HG02870 (cell line): ENCODE results near the gene IER3.

Source experiments
- ATAC-seq: cut with Tn5 transposase; IDR thresholded peaks from one replicate; pipeline ENCODE4 v1.9.1; 2021; ENCODE audit warnings: mild to moderate bottlenecking, moderate library complexity; ENCODE audit not compliant: unreplicated experiment

Gene IER3

GRCh38 chr6:30709101-30709868 is 35.1 kb downstream of the IER3 start:
- ATAC-seq, result no peak

DNA sequence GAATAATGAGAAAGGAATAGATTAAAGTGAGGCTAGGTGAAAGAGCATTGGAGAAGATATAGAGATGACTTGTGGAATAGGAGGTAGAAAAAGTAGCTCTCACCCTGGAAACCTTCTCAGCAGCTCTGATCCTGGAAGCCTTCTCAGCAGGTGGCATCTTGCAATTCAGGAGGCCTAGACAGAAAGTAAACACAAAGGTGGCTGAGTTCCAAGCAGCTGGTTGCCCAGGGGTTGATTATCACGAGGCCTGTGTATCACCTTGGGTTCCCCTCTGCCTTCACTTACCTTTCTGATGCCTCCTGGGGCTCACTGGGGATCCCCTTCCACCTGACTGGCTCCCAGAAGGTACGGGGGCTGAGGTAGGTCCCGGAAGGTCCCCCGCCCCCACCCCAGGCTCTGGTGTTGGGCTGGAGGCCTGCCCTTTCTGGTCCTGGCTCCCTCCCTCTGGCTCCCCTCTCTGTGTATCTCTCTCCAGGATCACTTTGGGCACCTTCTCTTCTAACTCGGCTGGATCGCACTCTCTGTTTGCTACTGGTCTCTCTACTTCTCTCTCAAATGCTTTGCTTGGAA is 37.0 kb downstream of the IER3 start:
- no peak for ATAC-seq

DNA sequence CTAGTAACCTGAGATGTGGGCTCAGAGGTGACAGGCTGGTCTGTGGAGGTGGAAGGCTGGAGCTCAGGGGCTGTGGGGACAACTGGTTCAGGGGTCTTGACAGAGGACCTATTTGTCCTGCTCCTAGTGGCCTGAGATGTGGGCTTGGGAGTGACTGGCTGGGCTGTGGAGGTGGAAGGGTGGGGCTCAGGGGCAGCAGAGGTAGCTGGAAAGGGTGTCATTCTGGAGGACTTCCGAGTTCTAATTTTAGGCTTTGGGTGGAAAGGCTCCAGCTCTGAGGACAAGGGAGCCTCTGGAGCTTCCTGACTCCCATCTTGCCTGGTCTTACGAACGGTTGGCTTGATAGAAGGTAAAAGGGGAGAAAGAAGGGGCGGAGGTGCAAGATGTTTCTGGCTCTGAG is 38.7 kb downstream of the IER3 start:
- no peak for ATAC-seq

DNA sequence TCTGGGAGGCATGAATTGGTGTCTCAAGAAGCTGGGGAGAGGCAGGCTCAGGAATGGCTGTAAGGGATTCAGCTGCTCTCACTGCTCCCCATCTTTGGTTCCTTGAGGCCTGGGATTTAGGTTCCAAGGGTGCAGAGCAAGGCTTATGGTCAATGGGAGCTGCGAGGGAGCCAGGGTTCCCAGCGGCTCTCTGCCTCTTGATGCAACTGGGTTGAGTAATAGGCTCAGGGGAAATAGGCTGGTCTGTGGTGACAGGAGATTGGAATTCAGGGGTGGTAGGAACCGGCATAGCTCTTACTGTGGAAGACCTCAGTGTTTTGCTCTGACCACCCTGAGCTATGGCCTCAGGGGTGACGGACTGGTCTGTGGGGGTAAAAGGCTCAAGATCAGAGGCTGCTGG is 40.5 kb downstream of the IER3 start:
- no peak for ATAC-seq

GRCh38 chr6:30703011-30703410 is 41.3 kb downstream of the IER3 start:
- no peak for ATAC-seq

GRCh38 chr6:30700340-30700739 is 44.0 kb downstream of the IER3 start:
- no peak for ATAC-seq

DNA sequence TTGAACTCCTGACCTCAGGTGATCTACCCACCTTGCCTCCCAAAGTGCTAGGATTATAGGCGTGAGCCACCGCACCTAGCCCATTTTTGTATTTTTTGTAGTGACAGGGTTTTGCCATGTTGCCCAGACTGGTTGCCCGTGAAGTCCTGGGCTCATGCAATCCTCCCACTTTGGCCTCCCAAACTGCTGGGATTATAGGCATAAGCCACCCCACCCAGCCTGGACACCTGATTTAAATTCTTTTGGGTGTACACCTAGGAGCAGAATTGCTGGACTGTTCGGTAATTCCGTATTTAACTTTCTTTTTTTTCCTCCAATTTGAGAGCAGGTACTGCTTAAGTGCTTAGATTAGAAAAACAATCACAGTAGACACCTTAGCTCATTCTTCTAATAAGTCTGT is 47.9 kb downstream of the IER3 start:
- no peak for ATAC-seq
